ENCODE results near the gene PARP4.
"Not testable (repeated sequence)": the region's sequence is repeated elsewhere in the genome, so short reads cannot be mapped to it uniquely, and the experiment has no call there.

PARP4 gene

DNA sequence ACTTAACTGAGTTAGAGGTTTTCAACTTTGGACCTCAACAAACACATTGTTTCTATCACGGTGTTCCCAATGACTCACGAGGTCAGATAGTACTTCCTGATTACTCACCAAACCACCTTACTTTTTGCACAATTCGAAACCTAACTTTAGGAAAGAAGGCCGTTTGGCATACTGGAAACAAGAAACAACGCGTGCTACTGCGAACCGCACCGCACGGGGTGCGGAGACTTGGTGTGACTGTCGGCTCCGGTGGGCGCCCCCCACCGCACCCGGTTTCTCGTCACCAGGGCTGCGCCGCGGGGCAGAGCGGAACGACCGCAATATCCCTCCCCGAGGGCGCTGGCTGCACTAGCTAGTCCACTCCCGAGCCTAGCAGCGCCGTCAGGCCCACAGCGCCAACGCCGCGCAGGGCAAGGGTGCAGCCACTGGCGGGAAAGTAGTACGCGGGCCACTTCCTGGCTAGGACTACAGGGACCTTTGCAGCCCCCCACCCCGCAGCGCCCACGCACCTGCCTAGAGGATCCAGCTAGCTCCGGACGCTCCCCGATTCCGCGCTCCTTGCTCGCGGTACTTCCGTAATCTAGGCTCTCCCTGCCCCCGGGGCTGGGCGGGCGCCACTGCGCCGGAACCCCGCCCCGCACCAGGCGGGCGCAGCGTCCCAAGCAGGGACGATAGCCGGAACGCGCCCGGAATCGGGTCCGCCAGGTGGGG, at the start of gene PARP4:
TSS of gene PARP4 (minus strand) at position 582 of the 711 bp plus-strand sequence. CDS start 9,002 bp downstream, outside the sequence.
- TF ChIP-seq, protein P1, sequence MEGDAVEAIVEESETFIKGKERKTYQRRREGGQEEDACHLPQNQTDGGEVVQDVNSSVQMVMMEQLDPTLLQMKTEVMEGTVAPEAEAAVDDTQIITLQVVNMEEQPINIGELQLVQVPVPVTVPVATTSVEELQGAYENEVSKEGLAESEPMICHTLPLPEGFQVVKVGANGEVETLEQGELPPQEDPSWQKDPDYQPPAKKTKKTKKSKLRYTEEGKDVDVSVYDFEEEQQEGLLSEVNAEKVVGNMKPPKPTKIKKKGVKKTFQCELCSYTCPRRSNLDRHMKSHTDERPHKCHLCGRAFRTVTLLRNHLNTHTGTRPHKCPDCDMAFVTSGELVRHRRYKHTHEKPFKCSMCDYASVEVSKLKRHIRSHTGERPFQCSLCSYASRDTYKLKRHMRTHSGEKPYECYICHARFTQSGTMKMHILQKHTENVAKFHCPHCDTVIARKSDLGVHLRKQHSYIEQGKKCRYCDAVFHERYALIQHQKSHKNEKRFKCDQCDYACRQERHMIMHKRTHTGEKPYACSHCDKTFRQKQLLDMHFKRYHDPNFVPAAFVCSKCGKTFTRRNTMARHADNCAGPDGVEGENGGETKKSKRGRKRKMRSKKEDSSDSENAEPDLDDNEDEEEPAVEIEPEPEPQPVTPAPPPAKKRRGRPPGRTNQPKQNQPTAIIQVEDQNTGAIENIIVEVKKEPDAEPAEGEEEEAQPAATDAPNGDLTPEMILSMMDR (IDR thresholded peaks at IDR 0.05; ENCODE audit: borderline replicate concordance, control extremely low read depth, extremely low read depth, insufficient read depth, missing control alignments), result no peak
- DNase-seq (ENCODE audit: low spot score), result peak; percentile 87
- in situ Hi-C loops (cut with MboI; ENCODE audit: low sequenced_read_pairs, unreplicated experiment), result no loop called here

DNA sequence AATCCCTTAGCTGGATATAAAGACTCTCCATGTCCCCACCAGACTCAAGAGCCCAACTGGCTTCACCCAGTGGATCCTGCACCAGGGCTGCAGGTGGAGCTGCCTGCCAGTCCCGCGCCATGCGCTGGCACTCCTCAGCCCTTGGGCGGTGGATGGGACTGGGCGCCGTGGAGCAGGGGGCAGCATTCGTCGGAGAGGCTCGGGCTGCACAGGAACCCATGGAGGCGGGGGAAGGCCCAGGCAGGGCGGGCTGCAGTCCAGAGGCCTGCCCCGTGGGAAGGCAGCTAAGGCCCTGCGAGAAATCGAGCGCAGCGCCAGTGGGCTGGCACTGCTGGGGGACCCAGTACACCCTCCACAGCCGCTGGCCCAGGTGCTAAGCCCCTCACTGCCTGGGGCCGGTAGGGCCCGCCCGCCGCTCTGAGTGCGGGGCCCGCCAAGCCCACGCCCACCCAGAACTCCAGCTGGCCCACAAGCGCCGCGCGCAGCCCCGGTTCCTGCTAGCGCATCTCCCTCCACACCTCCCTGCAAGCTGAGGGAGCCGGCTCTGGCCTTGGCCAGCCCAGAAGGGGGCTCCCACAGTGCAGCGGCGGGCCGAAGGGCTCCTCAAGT, 48.1 kb upstream of the PARP4 start:
- in situ Hi-C loops (cut with MboI; ENCODE audit: low sequenced_read_pairs, unreplicated experiment); DNase-seq (ENCODE audit: low spot score): not testable (repeated sequence)

DNA sequence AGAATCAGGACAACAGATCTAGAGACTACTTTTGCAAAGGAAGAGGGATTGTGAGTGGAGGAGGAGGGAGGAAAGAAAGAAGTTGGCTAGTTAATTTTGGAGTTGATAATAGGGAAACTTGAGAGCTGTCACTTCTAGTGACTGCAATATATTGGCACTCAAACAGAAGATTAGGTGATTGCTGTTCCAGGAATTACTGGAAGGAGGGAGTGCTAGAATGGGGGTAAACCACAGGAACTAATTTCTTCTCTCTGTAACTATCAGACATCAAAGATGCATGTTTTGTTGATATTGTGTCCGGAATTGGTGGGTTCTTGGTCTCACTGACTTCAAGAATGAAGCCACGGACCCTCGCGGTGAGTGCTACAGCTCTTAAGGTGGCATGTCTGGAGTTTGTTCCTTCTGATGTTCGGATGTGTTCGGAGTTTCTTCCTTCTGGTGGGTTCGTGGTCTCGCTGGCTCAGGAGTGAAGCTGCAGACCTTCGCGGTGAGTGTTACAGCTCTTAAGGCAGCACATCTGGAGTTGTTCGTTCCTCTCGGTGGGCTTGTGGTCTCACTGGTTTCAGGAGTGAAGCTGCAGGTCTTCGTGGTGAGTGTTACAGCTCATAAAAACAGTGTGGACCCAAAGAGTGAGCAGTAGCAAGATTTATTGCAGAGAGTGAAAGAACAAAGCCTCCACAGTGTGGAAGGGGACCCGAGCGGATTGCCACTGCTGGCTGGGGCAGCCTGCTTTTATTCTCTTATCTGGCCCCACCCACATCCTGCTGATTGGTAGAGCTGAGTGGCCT, 47.0 kb upstream of the PARP4 start:
- DNase-seq (ENCODE audit: low spot score); in situ Hi-C loops (cut with MboI; ENCODE audit: low sequenced_read_pairs, unreplicated experiment): not testable (repeated sequence)

- in situ Hi-C loops (cut with MboI; ENCODE audit: low sequenced_read_pairs, unreplicated experiment), result no loop called here
- no peak for DNase-seq (ENCODE audit: low spot score)
- TF ChIP-seq, protein P1 (IDR thresholded peaks at IDR 0.05; ENCODE audit: borderline replicate concordance, control extremely low read depth, extremely low read depth, insufficient read depth, missing control alignments), result no peak
Measured at GRCh38 chr13:24557081-24557480, 44.5 kb upstream of the PARP4 start.

DNA sequence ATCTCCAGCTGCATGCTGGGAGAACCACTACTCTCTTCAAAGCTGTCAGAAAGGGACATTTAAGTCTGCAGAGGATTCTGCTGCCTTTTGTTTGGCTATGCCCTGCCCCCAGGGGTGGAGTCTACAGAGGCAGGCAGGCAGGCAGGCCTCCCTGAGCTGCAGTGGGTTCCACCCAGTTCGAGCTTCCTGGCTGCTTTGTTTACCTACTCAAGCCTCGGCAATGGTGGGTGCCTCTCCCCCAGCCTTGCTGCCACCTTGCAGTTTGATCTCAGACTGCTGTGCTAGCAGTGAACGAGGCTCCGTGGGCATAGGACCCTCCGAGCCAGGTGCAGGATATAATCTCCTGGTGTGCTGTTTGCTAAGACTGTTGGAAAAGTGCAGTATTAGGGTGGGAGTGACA, 41.3 kb upstream of the PARP4 start:
- in situ Hi-C loops (cut with MboI; ENCODE audit: low sequenced_read_pairs, unreplicated experiment); DNase-seq (ENCODE audit: low spot score): not testable (repeated sequence)

DNA sequence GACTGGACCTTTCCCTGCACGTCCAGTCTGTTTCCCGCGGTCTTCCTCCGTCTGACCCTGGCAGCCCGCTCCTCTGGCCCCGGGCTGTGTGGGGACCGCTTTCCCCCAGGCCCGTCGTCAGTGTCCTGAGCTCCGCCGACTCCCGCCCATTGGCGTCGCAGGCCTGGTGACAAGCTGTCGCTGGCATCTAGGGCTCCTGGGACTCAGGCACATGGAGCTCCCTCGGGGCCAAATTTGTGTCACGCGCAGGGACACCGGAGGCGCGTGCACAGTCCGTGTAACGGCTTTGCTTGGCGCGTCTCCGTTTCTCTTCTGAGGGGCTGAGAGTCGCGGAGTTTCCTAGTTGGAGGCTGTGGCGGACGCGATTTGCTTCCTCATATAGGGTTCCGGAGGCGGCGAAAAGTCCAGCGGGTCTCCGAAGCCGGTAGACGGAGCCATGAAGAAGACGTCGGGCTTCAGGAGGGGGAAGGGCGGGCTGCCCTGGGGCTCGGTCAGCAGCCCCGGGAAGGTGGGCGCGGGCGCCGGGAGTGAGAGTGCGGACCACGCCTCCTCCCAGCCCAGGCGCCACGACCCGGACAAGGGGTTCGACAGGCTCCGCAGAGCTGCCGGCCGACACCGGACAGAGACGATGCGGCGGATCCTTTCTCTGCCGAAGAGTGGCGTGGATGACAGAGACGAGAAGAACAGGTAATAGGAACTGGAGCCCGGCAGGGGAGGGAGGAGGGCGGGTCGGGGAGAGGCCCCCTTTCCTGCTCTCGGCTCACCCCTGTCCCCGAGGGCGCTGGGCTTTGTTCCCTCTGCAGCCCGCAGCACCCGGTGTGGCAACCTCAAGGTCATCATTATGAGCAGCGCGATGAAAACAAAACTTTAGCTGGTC, 29.1 kb upstream of the PARP4 start:
- in situ Hi-C loops (cut with MboI; ENCODE audit: low sequenced_read_pairs, unreplicated experiment), result not testable (repeated sequence)
- DNase-seq (ENCODE audit: low spot score), result peak; percentile 51

GRCh38 chr13:24541127-24541475, 28.5 kb upstream of the PARP4 start:
- in situ Hi-C loops (cut with MboI; ENCODE audit: low sequenced_read_pairs, unreplicated experiment), result no loop called here
- TF ChIP-seq, protein P1 (IDR thresholded peaks at IDR 0.05; ENCODE audit: borderline replicate concordance, control extremely low read depth, extremely low read depth, insufficient read depth, missing control alignments), result no peak
- no peak for DNase-seq (ENCODE audit: low spot score)

DNA sequence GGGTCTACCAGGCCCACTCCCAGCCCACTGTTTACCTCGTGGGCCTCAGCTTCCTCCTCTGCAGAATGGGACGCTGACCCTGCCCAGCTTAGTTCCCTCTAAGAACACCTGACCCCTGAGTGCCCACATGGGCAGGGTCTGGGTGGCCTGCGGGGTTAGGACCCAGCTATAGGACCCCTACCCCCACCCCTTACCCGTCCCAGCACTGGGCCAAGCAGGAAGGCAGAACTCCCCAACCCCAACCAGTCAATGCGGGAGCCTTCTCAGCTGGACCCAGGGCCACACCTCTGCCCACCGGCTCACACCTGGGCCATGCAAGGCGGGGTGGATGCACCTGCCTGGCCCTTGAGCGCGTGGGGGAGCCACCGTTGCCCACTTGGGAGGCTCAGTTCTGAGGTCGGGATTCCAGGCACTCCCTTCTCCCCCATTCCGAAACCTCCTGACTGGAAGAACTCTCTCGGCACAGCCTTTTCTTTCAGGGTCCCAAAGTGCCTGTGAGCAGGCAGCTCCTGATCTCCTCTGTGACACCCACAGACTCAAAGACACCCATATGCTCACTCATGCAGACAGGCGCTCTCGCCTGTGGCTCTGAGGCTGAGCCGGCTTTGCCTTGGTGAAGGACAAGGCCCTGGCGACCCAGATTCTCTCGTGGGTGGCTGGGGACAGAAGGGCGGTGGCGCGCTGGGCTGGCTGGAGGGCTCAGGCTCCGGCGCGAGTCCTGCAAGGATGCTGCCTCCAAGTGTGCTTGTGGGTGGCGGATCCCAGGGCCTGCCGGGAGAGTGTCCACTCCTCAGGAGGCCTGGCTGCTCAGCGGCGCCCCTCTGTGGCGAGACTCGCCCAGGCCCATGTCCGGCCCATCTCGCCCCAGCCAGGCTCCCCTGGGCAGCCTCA, 27.9 kb upstream of the PARP4 start:
- in situ Hi-C loops (cut with MboI; ENCODE audit: low sequenced_read_pairs, unreplicated experiment), result no loop called here
- TF ChIP-seq, protein P1 (IDR thresholded peaks at IDR 0.05; ENCODE audit: borderline replicate concordance, control extremely low read depth, extremely low read depth, insufficient read depth, missing control alignments), result no peak
- DNase-seq (ENCODE audit: low spot score), result peak; percentile 44
